Kidney epithelial cell (primary cell): ENCODE measurements around the gene PRSS50. TPM values are rescaled to one million over a fixed set of nuclear protein-coding genes. Genes with fewer than 3 reads are reported as not detected.

Experiments used
- DNase-seq: peaks from one replicate; pipeline ENCODE4 v3.0.0-alpha.2; 2010; ENCODE audit warnings: low read depth
- H3K27me3 ChIP-seq: 2 replicates; pipeline ENCODE4 v1.6.0; 2011; ENCODE audit warnings: low read length; ENCODE audit not compliant: control insufficient read depth, insufficient read depth
- H3K36me3 ChIP-seq: 2 replicates; pipeline ENCODE4 v1.5.1; 2011; ENCODE audit warnings: low read length; ENCODE audit not compliant: control insufficient read depth, insufficient read depth
- H3K4me3 ChIP-seq: 2 replicates; pipeline ENCODE4 v1.5.1; 2011; ENCODE audit warnings: low read depth, mild to moderate bottlenecking, control low read depth, low read length
- total RNA-seq: library from RNA; depleted of rRNA; stranded (reverse); fragments of >200 nt; gene quantifications from 2 replicates; pipeline ENCODE4 v1.2.3, GENCODE V29; 2015
- TF ChIP-seq, protein P1 (sequence below): IDR thresholded peaks from 2 replicates; pipeline ENCODE4 v1.5.1; 2011; ENCODE audit warnings: mild to moderate bottlenecking, moderate library complexity, low read length, control low read depth, inconsistent platforms; ENCODE audit not compliant: insufficient read depth, poor library complexity, severe bottlenecking

The PRSS50 gene
- total RNA-seq, 1 donor from 2014 or later: 0.29 TPM

DNA sequence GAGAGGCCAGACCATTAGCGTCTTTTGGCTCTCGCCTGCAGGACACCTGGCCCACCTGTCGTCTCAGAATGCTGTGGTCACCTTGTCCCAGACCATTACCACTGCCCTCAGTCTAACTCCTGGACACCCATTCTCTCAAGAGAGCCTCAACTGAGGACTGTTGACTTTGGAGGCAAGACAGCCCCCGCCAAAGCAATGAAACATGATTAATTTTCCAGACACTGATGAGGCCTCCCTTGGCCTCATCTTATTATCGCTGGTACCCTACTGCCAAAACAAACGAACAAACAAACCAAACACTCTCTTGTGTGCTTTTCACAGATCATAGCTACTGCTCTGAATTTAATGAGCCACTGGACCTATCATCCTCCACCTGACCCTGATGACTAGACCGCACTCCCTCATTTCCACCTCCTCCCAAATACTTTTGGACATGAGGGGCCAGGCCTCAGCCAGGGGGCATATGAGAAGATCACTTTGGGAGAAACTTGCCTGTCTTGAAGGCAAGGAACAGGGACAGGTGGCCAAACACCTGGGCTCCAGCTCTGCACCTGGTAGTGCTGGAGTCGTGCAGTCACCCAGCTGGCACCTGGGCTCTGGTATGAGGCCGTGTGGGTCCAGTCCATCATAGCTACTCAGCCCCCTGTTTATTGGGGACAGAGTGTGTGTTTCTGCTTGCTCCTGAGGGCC is 51.8 kb downstream of the PRSS50 start:
- TF ChIP-seq, protein P1, sequence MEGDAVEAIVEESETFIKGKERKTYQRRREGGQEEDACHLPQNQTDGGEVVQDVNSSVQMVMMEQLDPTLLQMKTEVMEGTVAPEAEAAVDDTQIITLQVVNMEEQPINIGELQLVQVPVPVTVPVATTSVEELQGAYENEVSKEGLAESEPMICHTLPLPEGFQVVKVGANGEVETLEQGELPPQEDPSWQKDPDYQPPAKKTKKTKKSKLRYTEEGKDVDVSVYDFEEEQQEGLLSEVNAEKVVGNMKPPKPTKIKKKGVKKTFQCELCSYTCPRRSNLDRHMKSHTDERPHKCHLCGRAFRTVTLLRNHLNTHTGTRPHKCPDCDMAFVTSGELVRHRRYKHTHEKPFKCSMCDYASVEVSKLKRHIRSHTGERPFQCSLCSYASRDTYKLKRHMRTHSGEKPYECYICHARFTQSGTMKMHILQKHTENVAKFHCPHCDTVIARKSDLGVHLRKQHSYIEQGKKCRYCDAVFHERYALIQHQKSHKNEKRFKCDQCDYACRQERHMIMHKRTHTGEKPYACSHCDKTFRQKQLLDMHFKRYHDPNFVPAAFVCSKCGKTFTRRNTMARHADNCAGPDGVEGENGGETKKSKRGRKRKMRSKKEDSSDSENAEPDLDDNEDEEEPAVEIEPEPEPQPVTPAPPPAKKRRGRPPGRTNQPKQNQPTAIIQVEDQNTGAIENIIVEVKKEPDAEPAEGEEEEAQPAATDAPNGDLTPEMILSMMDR: no peak
- H3K27me3 ChIP-seq: peaks cover 17% of the 10 kb centered on the region
- H3K4me3 ChIP-seq: no peak overlapping the region
- H3K36me3 ChIP-seq: no peaks in the 10 kb centered on the region
- DNase-seq: no peak

DNA sequence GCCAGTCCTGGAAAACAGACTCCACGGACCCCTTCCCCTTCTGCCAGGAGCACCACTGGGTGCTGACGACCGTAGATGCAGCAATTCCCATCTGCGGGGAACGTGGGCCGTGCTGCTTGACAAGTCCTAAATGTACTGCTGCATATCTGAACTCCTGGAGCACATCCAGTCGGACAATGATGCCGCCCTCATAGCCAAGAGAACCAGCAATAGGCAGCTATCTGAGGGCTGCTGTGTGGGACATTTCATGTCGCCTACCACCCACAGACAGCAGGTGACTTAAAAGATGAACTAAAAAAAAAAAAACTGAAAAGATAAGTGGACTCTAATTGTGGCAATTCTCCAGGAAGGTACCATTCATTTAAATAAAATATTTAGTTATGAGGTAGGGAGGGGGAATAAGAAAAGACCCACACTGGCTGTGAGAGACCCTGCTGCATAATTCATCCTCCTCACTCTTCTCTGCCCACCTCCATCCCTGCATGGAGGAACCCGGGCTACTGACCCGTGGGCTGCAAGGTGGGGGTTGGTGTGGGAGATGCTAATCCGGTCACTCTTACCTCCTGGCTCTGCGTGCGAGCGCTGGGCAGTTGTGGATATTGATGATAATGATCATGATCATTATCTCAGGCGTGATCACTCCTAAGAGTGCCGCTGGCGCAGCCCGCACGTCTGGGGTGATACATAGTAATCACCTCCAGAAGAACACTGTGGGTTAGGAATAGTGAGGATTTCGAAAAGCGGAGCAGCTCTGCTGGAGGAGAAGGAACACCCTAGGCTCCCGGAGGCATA is 52.5 kb downstream of the PRSS50 start:
- Histone ChIP-seq H3K4me3 (no peak overlapping the region), H3K36me3 (no peaks in the 10 kb centered on the region), H3K27me3 (peaks cover 17% of the 10 kb centered on the region)
- DNase-seq: no peak
- TF ChIP-seq, protein P1: no peak

DNA sequence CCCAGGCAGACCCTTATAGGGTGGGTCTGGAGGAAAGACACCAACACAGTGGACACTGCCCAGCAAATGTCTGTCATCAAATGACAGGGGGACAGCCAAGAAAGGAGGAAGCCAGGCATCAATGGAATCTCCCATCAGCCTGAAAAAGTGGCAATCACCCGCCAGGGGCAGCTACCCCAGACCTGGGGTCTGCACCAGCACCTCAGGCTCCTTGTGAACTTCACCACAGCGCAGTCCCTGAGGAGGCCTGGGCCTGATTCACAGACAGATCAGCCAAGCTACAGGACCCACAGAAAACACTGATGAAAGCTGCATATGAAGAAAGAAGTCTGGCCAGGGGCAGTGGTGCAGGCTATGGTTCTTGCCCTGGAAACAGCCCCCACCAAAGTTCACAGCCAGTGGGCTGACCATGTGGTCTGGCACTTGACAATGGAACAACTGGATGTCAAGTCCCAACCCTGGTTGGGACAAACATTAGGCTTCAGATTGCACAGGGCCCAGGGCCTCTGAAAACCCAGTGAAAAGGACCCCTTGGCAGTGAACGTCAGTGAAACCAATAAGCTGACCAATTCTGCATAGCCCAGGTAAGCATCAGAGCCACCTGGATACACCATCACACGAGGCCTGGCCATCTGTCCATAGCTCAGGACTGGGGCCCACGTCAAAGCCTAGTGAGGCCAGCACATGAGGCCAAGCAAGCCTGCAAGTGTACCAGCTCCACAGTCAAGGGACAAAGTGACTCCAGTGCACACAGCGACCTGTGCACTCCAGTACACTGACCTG is 53.3 kb downstream of the PRSS50 start:
- no peak overlapping the region for H3K4me3 ChIP-seq
- DNase-seq: no peak
- peaks cover 17% of the 10 kb centered on the region for H3K27me3 ChIP-seq
- no peaks in the 10 kb centered on the region for H3K36me3 ChIP-seq
- TF ChIP-seq, protein P1: no peak

DNA sequence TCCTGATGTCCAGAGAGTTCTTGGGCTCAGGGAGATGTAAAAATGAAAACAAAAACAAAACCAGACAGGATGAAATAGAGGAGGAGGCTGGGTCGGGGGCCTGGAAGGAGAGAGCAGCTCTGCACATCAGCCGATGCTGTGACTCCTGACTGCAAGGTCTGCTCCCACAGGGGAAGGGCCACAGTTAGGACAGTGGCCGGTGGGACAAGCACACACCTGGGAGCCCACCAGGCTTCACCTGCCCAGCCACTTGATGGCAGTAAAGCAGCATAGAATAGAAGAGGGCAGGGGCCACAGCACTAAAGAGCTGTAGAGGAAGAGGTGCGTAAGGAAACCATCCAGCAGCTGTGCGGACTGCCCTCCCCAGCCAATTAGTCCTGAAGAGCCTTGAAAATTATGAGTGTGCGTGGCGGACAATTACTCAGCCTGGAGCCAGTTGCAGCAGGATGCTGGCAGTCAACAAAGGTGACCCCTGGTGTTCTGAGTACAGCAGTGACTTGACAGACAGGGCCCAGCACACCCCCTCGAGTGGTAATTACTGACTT is 54.0 kb downstream of the PRSS50 start:
- no peak for DNase-seq
- H3K36me3 ChIP-seq: no peaks in the 10 kb centered on the region
- no peak overlapping the region for H3K4me3 ChIP-seq
- H3K27me3 ChIP-seq: peaks cover 17% of the 10 kb centered on the region
- TF ChIP-seq, protein P1: peak; percentile 30

- Histone ChIP-seq H3K4me3 (no peak overlapping the region), H3K27me3 (peaks cover 17% of the 10 kb centered on the region), H3K36me3 (no peaks in the 10 kb centered on the region)
- TF ChIP-seq, protein P1: no peak
- no peak for DNase-seq
These were observed 54.7 kb downstream of the PRSS50 start for GRCh38 chr3:46662771-46663551.

Other genes starting within 250 kb of the PRSS50 start
- gene RTP3, start 219.9 kb downstream of the PRSS50 start, total RNA-seq: not detected in 2 replicates
- gene LRRC2, start 151.6 kb downstream of the PRSS50 start, total RNA-seq: 0.29 TPM in 1 of 2 replicates, not detected in the other
- not detected in 2 replicates for gene FAM240A, start 105.3 kb downstream of the PRSS50 start, total RNA-seq
- gene ALS2CL, start 24.2 kb downstream of the PRSS50 start, total RNA-seq: 23.7 and 30.9 TPM in 2 replicates
- 1.3 and 1.9 TPM in 2 replicates for gene TMIE, start 16.5 kb downstream of the PRSS50 start, total RNA-seq
- gene MYL3, start 145.6 kb upstream of the PRSS50 start, total RNA-seq: 0.54 and 2.7 TPM in 2 replicates
- gene PTH1R, start 159.9 kb upstream of the PRSS50 start, total RNA-seq: 1.7 and 2.1 TPM in 2 replicates